GM23338 (cell line): Measurements from ENCODE around the gene CHST12. TPM values are rescaled to one million over a fixed set of nuclear protein-coding genes. Genes with fewer than 3 reads are reported as not detected.

ENCODE experiments used
- ATAC-seq: fragments of 200-7000 bp; cut with Tn5 transposase; 3 replicates; pipeline ENCODE4 v1.9.1; 2020
- DNase-seq: peaks from one replicate; pipeline ENCODE4 v3.0.0-alpha.2; 2015; ENCODE audit warnings: low spot score
- H2AFZ ChIP-seq: fragments of 200-600 bp; sonication (generic); 2 replicates; pipeline ENCODE4 v1.8.0; 2016; ENCODE audit warnings: antibody characterized with exemption, mild to moderate bottlenecking, moderate library complexity
- H3F3A ChIP-seq: fragments of 200-600 bp; sonication (generic); replicated peaks from 2 replicates; pipeline ENCODE4 v1.8.0; 2017; ENCODE audit warnings: antibody characterized with exemption, mixed run types, low read depth
- H3K27ac ChIP-seq: fragments of 200-600 bp; sonication (generic); 2 replicates; pipeline ENCODE4 v1.6.1; 2016; ENCODE audit warnings: low read depth
- H3K27me3 ChIP-seq: fragments of 200-600 bp; sonication (generic); 2 replicates; pipeline ENCODE4 v1.8.0; 2016; ENCODE audit warnings: mild to moderate bottlenecking, mixed run types, moderate library complexity; ENCODE audit not compliant: insufficient read depth
- H3K36me3 ChIP-seq: fragments of 200-600 bp; sonication (generic); 2 replicates; pipeline ENCODE4 v1.8.0; 2016; ENCODE audit warnings: mild to moderate bottlenecking; ENCODE audit not compliant: insufficient read depth
- H3K4me1 ChIP-seq: fragments of 200-600 bp; sonication (generic); 2 replicates; pipeline ENCODE4 v1.8.0; 2016; ENCODE audit warnings: mild to moderate bottlenecking, moderate library complexity; ENCODE audit not compliant: insufficient read depth
- H3K4me2 ChIP-seq: fragments of 200-600 bp; sonication (generic); 2 replicates; pipeline ENCODE4 v1.7.1; 2017; ENCODE audit warnings: mixed run types
- H3K4me3 ChIP-seq: fragments of 200-600 bp; sonication (generic); 2 replicates; pipeline ENCODE4 v1.6.1; 2016; ENCODE audit warnings: mixed run types
- H3K79me2 ChIP-seq: fragments of 200-600 bp; sonication (generic); replicated peaks from 2 replicates; pipeline ENCODE4 v1.8.0; 2017; ENCODE audit warnings: mild to moderate bottlenecking; ENCODE audit not compliant: insufficient read depth
- H3K9me2 ChIP-seq: fragments of 200-600 bp; sonication (generic); 2 replicates; pipeline ENCODE4 v1.8.0; 2017; ENCODE audit not compliant: insufficient read depth
- H4K20me1 ChIP-seq: fragments of 200-600 bp; sonication (generic); replicated peaks from 2 replicates; pipeline ENCODE4 v1.8.0; 2017; ENCODE audit warnings: mild to moderate bottlenecking; ENCODE audit not compliant: insufficient read depth
- H3K27ac Mint-ChIP-seq: 2 replicates; pipeline ENCODE4 v1.8.0; 2020; ENCODE audit warnings: inconsistent platforms, mild to moderate bottlenecking, moderate library complexity, mixed read lengths
- H3K27me3 Mint-ChIP-seq: 3 replicates; pipeline ENCODE4 v1.8.0; 2022; ENCODE audit warnings: low read depth, mild to moderate bottlenecking, moderate library complexity, mixed read lengths, inconsistent platforms; ENCODE audit not compliant: insufficient read depth, poor library complexity
- H3K36me3 Mint-ChIP-seq: 3 replicates; pipeline ENCODE4 v1.8.0; 2021; ENCODE audit warnings: low read depth, mild to moderate bottlenecking, inconsistent platforms, moderate library complexity, mixed read lengths
- H3K4me1 Mint-ChIP-seq: 3 replicates; pipeline ENCODE4 v1.8.0; 2020; ENCODE audit warnings: mild to moderate bottlenecking, inconsistent platforms, mixed read lengths
- H3K4me3 Mint-ChIP-seq: 3 replicates; pipeline ENCODE4 v1.8.0; 2021; ENCODE audit warnings: moderate library complexity, mild to moderate bottlenecking, inconsistent platforms, mixed read lengths
- H3K9me3 Mint-ChIP-seq: 3 replicates; pipeline ENCODE4 v1.8.0; 2020; ENCODE audit warnings: moderate library complexity, mild to moderate bottlenecking, inconsistent platforms, mixed read lengths
- CREB1 ChIP-seq: fragments of 250-450 bp; sonication (Bioruptor Pico); IDR thresholded peaks from 2 replicates; pipeline ENCODE4 v1.5.0; 2020; ENCODE audit warnings: low read depth, mild to moderate bottlenecking, moderate library complexity
- EZH2phosphoT487 ChIP-seq: fragments of 200-600 bp; sonication (generic); IDR thresholded peaks from one replicate; pipeline ENCODE4 v1.8.1; 2018; ENCODE audit warnings: antibody characterized with exemption; ENCODE audit not compliant: unreplicated experiment
- POLR2AphosphoS5 ChIP-seq: IDR thresholded peaks from 2 replicates; pipeline ENCODE4 v1.6.1; 2016; ENCODE audit warnings: antibody characterized with exemption, low read depth
- ZNF114 ChIP-seq: fragments of 250-450 bp; sonication (Bioruptor Pico); IDR thresholded peaks from 2 replicates; pipeline ENCODE4 v1.5.0; 2020; ENCODE audit warnings: mild to moderate bottlenecking, moderate library complexity
- long read RNA-seq: library from polyadenylated mRNA; unstranded; transcript quantifications from one replicate; pipeline ENCODE4 v2.0.0, GENCODE V29; 2020; ENCODE audit not compliant: unreplicated experiment
- polyA plus RNA-seq: library from polyadenylated mRNA; unstranded; fragments of >200 nt; fragmentation: Nextera tagmentation; extraction: Ambion mirVana; gene quantifications from 2 replicates; pipeline ENCODE4 v1.2.1, GENCODE V29; 2016
- total RNA-seq: library from RNA; depleted of rRNA; stranded (reverse); fragments of >200 nt; shearing (Covaris generic); gene quantifications from 2 replicates; pipeline ENCODE4 v1.2.3, GENCODE V29; 2014; rRNA removed
- TF ChIP-seq, protein P1 (sequence below): IDR thresholded peaks from one replicate; pipeline ENCODE4 v1.6.1; 2018; ENCODE audit warnings: antibody characterized with exemption; ENCODE audit not compliant: unreplicated experiment

CHST12 gene
- total RNA-seq = 10.1 and 12.0 TPM in 2 replicates
- 13.9 and 14.6 TPM in 2 replicates for polyA plus RNA-seq
- long read RNA-seq, full-length matches to known transcripts = 12 of 19 reads
- long read RNA-seq, partial matches to known transcripts = 0 of 19 reads
- long read RNA-seq, other reads (novel, unspliced or antisense) = 7 of 19 reads

DNA sequence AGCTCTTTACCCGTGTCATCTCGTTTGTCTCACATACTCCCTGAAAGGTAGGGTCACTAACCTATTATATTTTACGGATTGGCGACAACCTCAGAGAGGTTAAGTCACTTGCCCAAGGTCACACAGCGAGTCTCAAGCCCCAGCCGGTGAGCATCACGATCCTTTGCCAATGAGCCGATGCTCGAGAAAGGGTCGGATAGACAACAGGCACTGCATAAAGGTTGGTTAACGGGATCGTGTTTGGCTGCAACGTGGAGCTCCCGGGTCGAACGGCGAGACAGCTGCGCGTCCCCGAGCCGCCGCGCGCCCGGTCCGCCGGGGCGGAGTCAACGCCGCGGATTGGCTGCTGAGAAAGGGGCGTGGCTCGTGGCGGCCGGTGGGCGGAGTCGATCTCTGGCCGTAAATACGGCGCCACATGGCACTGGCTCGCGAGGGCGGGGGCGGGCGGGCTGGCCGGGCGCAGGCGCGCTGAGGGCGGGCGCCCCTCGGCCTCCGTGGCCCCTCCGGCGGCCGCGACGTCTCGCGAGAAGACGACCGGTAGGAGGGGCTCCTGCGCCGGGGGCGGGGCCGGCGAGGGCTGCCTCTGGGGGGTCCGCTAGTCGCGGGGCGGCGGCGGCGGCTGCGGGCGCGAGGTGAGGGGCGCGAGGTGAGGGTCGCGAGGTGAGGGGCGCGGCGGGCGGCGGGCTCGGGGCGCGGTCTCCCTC lies at the start of gene CHST12:
TSS of gene CHST12 (plus strand) at position 598 of the 704 bp plus-strand sequence. CDS start 29,029 bp downstream, outside the sequence.
- DNase-seq (peak; percentile 95), ATAC-seq (peak; percentile 52)
- H3K4me1 Mint-ChIP-seq = peaks cover 24% of the 10 kb centered on the region
- Histone ChIP-seq H3K79me2 (peaks cover 35% of the 10 kb centered on the region), H3F3A (peaks cover 26% of the 10 kb centered on the region; the same call in 1 of the 2 replicates), H2AFZ (peak within 1 kb of the TSS; percentile 88), H3K4me2 (peak within 1 kb of the TSS; percentile 91), H4K20me1 (peaks cover 6% of the 10 kb centered on the region; the same call in 1 of the 2 replicates), H3K4me3 (peak within 1 kb of the TSS; percentile 87), H3K27me3 (no peaks in the 10 kb centered on the region), H3K27ac (no peak within 1 kb of the TSS), H3K4me1 (peaks cover 13% of the 10 kb centered on the region), H3K36me3 (no peaks in the 10 kb centered on the region), H3K9me2 (no peaks in the 10 kb centered on the region)
- peak within 1 kb of the TSS; percentile 27; the same call in 1 of the 2 replicates for H3K27ac Mint-ChIP-seq
- H3K27me3 Mint-ChIP-seq = peaks cover 4% of the 10 kb centered on the region
- no peaks in the 10 kb centered on the region for H3K9me3 Mint-ChIP-seq
- TF ChIP-seq POLR2AphosphoS5 (peak; percentile 72), EZH2phosphoT487 (no peak), CREB1 (CRISPR knock-in tag) (no peak)
- peak within 1 kb of the TSS; percentile 82 for H3K4me3 Mint-ChIP-seq
- H3K36me3 Mint-ChIP-seq = no peaks in the 10 kb centered on the region; the same call in 2 of the 3 replicates

DNA sequence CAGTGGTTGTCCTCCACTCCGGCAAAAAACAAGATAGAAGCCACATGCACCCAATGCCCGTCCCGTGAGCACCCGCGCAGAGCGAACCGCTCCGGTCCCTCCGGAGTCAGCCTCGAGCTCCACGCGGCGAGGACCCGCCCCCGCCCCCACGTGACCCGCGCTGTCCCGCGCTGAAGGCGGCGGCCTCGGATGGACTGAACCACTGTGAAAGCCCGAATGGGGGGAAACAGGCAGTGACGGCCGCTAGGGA lies 49.5 kb upstream of the CHST12 start:
- Mint-ChIP-seq H3K9me3 (no peaks in the 10 kb centered on the region), H3K4me3 (peak overlapping the region; percentile 95), H3K4me1 (peaks cover 11% of the 10 kb centered on the region), H3K36me3 (peaks cover 46% of the 10 kb centered on the region), H3K27me3 (peaks cover 14% of the 10 kb centered on the region), H3K27ac (peak overlapping the region; percentile 100)
- TF ChIP-seq CREB1 (CRISPR knock-in tag) (no peak), POLR2AphosphoS5 (peak; percentile 93), ZNF114 (CRISPR knock-in tag) (no peak)
- TF ChIP-seq, protein P1, sequence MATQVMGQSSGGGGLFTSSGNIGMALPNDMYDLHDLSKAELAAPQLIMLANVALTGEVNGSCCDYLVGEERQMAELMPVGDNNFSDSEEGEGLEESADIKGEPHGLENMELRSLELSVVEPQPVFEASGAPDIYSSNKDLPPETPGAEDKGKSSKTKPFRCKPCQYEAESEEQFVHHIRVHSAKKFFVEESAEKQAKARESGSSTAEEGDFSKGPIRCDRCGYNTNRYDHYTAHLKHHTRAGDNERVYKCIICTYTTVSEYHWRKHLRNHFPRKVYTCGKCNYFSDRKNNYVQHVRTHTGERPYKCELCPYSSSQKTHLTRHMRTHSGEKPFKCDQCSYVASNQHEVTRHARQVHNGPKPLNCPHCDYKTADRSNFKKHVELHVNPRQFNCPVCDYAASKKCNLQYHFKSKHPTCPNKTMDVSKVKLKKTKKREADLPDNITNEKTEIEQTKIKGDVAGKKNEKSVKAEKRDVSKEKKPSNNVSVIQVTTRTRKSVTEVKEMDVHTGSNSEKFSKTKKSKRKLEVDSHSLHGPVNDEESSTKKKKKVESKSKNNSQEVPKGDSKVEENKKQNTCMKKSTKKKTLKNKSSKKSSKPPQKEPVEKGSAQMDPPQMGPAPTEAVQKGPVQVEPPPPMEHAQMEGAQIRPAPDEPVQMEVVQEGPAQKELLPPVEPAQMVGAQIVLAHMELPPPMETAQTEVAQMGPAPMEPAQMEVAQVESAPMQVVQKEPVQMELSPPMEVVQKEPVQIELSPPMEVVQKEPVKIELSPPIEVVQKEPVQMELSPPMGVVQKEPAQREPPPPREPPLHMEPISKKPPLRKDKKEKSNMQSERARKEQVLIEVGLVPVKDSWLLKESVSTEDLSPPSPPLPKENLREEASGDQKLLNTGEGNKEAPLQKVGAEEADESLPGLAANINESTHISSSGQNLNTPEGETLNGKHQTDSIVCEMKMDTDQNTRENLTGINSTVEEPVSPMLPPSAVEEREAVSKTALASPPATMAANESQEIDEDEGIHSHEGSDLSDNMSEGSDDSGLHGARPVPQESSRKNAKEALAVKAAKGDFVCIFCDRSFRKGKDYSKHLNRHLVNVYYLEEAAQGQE = peak; percentile 11
- Histone ChIP-seq H2AFZ (peak overlapping the region; percentile 72), H3K4me1 (peaks cover 24% of the 10 kb centered on the region), H3K4me3 (peak overlapping the region; percentile 58), H3K79me2 (peaks cover 85% of the 10 kb centered on the region), H3K36me3 (peaks cover 27% of the 10 kb centered on the region), H3K27me3 (no peaks in the 10 kb centered on the region), H3F3A (peaks cover 24% of the 10 kb centered on the region), H3K27ac (peak overlapping the region; percentile 96), H3K4me2 (peak overlapping the region; percentile 80), H4K20me1 (peaks cover 32% of the 10 kb centered on the region), H3K9me2 (no peaks in the 10 kb centered on the region)
- DNase-seq (peak; percentile 89), ATAC-seq (peak; percentile 74)
